HG03442 (cell line): Measurements from ENCODE around the gene SLC41A2.
"Not testable (repeated sequence)": the region's sequence is repeated elsewhere in the genome, so short reads cannot be mapped to it uniquely, and the experiment has no call there.

Experiments used
- ATAC-seq: cut with Tn5 transposase; IDR thresholded peaks from one replicate; pipeline ENCODE4 v1.9.1; 2021; ENCODE audit warnings: mild to moderate bottlenecking, moderate library complexity; ENCODE audit not compliant: unreplicated experiment

SLC41A2 gene

GRCh38 chr12:104964167-104964855, 6.2 kb upstream of the SLC41A2 start:
- no peak for ATAC-seq

- no peak for ATAC-seq
Observed at GRCh38 chr12:104963757-104964156, 5.7 kb upstream of the SLC41A2 start.

- no peak for ATAC-seq
Observed at GRCh38 chr12:104960464-104960863, 2.4 kb upstream of the SLC41A2 start.

- ATAC-seq, result no peak
Observed at GRCh38 chr12:104959335-104959841, 1.3 kb upstream of the SLC41A2 start.

GRCh38 chr12:104958805-104959334, 780 bp upstream of the SLC41A2 start:
- no peak for ATAC-seq

- ATAC-seq, result peak; percentile 33
Observed at GRCh38 chr12:104957719-104958000, 430 bp downstream of the SLC41A2 start.

GRCh38 chr12:104956870-104957718, 996 bp downstream of the SLC41A2 start:
- ATAC-seq, result no peak

GRCh38 chr12:104955703-104956102, 2.4 kb downstream of the SLC41A2 start:
- ATAC-seq, result no peak

GRCh38 chr12:104953323-104953722, 4.8 kb downstream of the SLC41A2 start:
- ATAC-seq, result no peak

- ATAC-seq, result no peak
Observed at GRCh38 chr12:104952816-104953215, 5.3 kb downstream of the SLC41A2 start.

GRCh38 chr12:104951759-104952509, 6.2 kb downstream of the SLC41A2 start:
- ATAC-seq, result no peak

- ATAC-seq, result not testable (repeated sequence)
Observed at GRCh38 chr12:104948716-104949115, 9.4 kb downstream of the SLC41A2 start.

- no peak for ATAC-seq
Observed at GRCh38 chr12:104944252-104944651, 13.8 kb downstream of the SLC41A2 start.

GRCh38 chr12:104943401-104943800, 14.7 kb downstream of the SLC41A2 start:
- not testable (repeated sequence) for ATAC-seq

GRCh38 chr12:104942075-104942474, 16.0 kb downstream of the SLC41A2 start:
- ATAC-seq, result no peak

- ATAC-seq, result no peak
Observed at GRCh38 chr12:104941454-104941853, 16.6 kb downstream of the SLC41A2 start.

- ATAC-seq, result no peak
Observed at GRCh38 chr12:104939089-104939488, 19.0 kb downstream of the SLC41A2 start.

GRCh38 chr12:104938371-104938770, 19.7 kb downstream of the SLC41A2 start:
- no peak for ATAC-seq

GRCh38 chr12:104935886-104936285, 22.2 kb downstream of the SLC41A2 start:
- no peak for ATAC-seq

- ATAC-seq, result no peak
Observed at GRCh38 chr12:104933778-104934177, 24.3 kb downstream of the SLC41A2 start.

GRCh38 chr12:104933128-104933527, 25.0 kb downstream of the SLC41A2 start:
- no peak for ATAC-seq
